ENCODE measurements around the gene CCNI.
"Not testable (repeated sequence)": the region's sequence is repeated elsewhere in the genome, so short reads cannot be mapped to it uniquely, and the experiment has no call there.

CCNI gene

GRCh38 chr4:77073106-77073809 lies 2.5 kb downstream of the CCNI start:
- Histone ChIP-seq H3K79me2 (ENCODE audit: insufficient read depth, low read length) (peaks cover 71% of the 10 kb centered on the region), H3K27me3 (ENCODE audit: insufficient read depth, low read length) (no peaks in the 10 kb centered on the region), H3F3A (ENCODE audit: insufficient read depth, low read length) (no peaks in the 10 kb centered on the region), H3K36me3 (ENCODE audit: insufficient read depth, low read length) (peaks cover 13% of the 10 kb centered on the region), H3K4me3 (ENCODE audit: low read depth, low read length, poor library complexity, severe bottlenecking) (peak overlapping the region; percentile 81), H4K20me1 (ENCODE audit: insufficient read depth, low read length) (no peaks in the 10 kb centered on the region), H2AFZ (ENCODE audit: low read length) (no peak overlapping the region), H3K9ac (ENCODE audit: low read length) (peak overlapping the region; percentile 97), H3K4me2 (ENCODE audit: low read length) (peak overlapping the region; percentile 99), H3K4me1 (ENCODE audit: insufficient read depth, low read length, severe bottlenecking) (peaks cover 51% of the 10 kb centered on the region), H3K27ac (ENCODE audit: low read depth, low read length, poor library complexity, severe bottlenecking) (peak overlapping the region; percentile 11), H3K9me2 (ENCODE audit: low read depth, low read length) (no peaks in the 10 kb centered on the region), H3K9me3 (ENCODE audit: low read length) (no peaks in the 10 kb centered on the region)
- no peak for TF ChIP-seq EZH2 (IDR thresholded peaks at IDR 0.05; ENCODE audit: borderline replicate concordance, low read length)
- no peak for TF ChIP-seq CTCF (IDR thresholded peaks at IDR 0.05; ENCODE audit: low read length)

GRCh38 chr4:77072195-77072753 lies 3.5 kb downstream of the CCNI start:
- no peak overlapping the region; the same call in 1 of the 2 replicates for H3K9ac ChIP-seq (ENCODE audit: low read length)
- peak overlapping the region; percentile 81 for H3K4me3 ChIP-seq (ENCODE audit: low read depth, low read length, poor library complexity, severe bottlenecking)
- no peaks in the 10 kb centered on the region for H3F3A ChIP-seq (ENCODE audit: insufficient read depth, low read length)
- H3K27me3 ChIP-seq (ENCODE audit: insufficient read depth, low read length) = no peaks in the 10 kb centered on the region
- no peaks in the 10 kb centered on the region for H3K9me3 ChIP-seq (ENCODE audit: low read length)
- no peaks in the 10 kb centered on the region for H4K20me1 ChIP-seq (ENCODE audit: insufficient read depth, low read length)
- peaks cover 80% of the 10 kb centered on the region for H3K79me2 ChIP-seq (ENCODE audit: insufficient read depth, low read length)
- H2AFZ ChIP-seq (ENCODE audit: low read length) = no peak overlapping the region
- H3K9me2 ChIP-seq (ENCODE audit: low read depth, low read length) = no peaks in the 10 kb centered on the region
- TF ChIP-seq CTCF (IDR thresholded peaks at IDR 0.05; ENCODE audit: low read length) (no peak), EZH2 (IDR thresholded peaks at IDR 0.05; ENCODE audit: borderline replicate concordance, low read length) (no peak)
- H3K36me3 ChIP-seq (ENCODE audit: insufficient read depth, low read length) = peaks cover 19% of the 10 kb centered on the region
- no peak overlapping the region for H3K27ac ChIP-seq (ENCODE audit: low read depth, low read length, poor library complexity, severe bottlenecking)
- H3K4me2 ChIP-seq (ENCODE audit: low read length) = peak overlapping the region; percentile 99
- peaks cover 42% of the 10 kb centered on the region for H3K4me1 ChIP-seq (ENCODE audit: insufficient read depth, low read length, severe bottlenecking)

GRCh38 chr4:77069514-77069913 lies 6.3 kb downstream of the CCNI start:
- H3K27ac ChIP-seq (ENCODE audit: low read depth, low read length, poor library complexity, severe bottlenecking); H3K9ac ChIP-seq (ENCODE audit: low read length); H3F3A ChIP-seq (ENCODE audit: insufficient read depth, low read length); H3K4me3 ChIP-seq (ENCODE audit: low read depth, low read length, poor library complexity, severe bottlenecking); H3K4me2 ChIP-seq (ENCODE audit: low read length); H3K9me3 ChIP-seq (ENCODE audit: low read length); H3K9me2 ChIP-seq (ENCODE audit: low read depth, low read length); H3K27me3 ChIP-seq (ENCODE audit: insufficient read depth, low read length); H2AFZ ChIP-seq (ENCODE audit: low read length); H4K20me1 ChIP-seq (ENCODE audit: insufficient read depth, low read length): not testable (repeated sequence)
- Histone ChIP-seq H3K79me2 (ENCODE audit: insufficient read depth, low read length) (peaks cover 96% of the 10 kb centered on the region), H3K36me3 (ENCODE audit: insufficient read depth, low read length) (peaks cover 42% of the 10 kb centered on the region), H3K4me1 (ENCODE audit: insufficient read depth, low read length, severe bottlenecking) (peaks cover 33% of the 10 kb centered on the region)

- Histone ChIP-seq H4K20me1 (ENCODE audit: insufficient read depth, low read length) (no peaks in the 10 kb centered on the region), H3K4me1 (ENCODE audit: insufficient read depth, low read length, severe bottlenecking) (no peaks in the 10 kb centered on the region), H3K9me3 (ENCODE audit: low read length) (no peaks in the 10 kb centered on the region), H3K27me3 (ENCODE audit: insufficient read depth, low read length) (no peaks in the 10 kb centered on the region), H3K79me2 (ENCODE audit: insufficient read depth, low read length) (peaks cover 55% of the 10 kb centered on the region), H3K9ac (ENCODE audit: low read length) (no peak overlapping the region), H3K9me2 (ENCODE audit: low read depth, low read length) (no peaks in the 10 kb centered on the region), H3F3A (ENCODE audit: insufficient read depth, low read length) (no peaks in the 10 kb centered on the region), H3K27ac (ENCODE audit: low read depth, low read length, poor library complexity, severe bottlenecking) (no peak overlapping the region), H3K4me2 (ENCODE audit: low read length) (no peak overlapping the region), H3K36me3 (ENCODE audit: insufficient read depth, low read length) (peaks cover 69% of the 10 kb centered on the region), H3K4me3 (ENCODE audit: low read depth, low read length, poor library complexity, severe bottlenecking) (no peak overlapping the region), H2AFZ (ENCODE audit: low read length) (no peak overlapping the region)
- TF ChIP-seq EZH2 (IDR thresholded peaks at IDR 0.05; ENCODE audit: borderline replicate concordance, low read length) (no peak), CTCF (IDR thresholded peaks at IDR 0.05; ENCODE audit: low read length) (no peak)
Observed at GRCh38 chr4:77065382-77065781, 10.4 kb downstream of the CCNI start.
